ENCODE results near the gene CPA1. TPM values are rescaled to one million over a fixed set of nuclear protein-coding genes. Genes with fewer than 3 reads are reported as not detected.

CPA1 gene
- total RNA-seq, 4 donors from 2014 or later: not detected

GRCh38 chr7:130379019-130379418, 1.3 kb upstream of the CPA1 start:
- Histone ChIP-seq H3K36me3 (no peaks in the 10 kb centered on the region), H3K27ac (replicated peaks in 1 of 4) (no peak overlapping the region), H3K9me3 (peaks cover 0 to 5% (median 0%) of the 10 kb centered on the region in 4 donors), H3K4me1 (peaks cover 0 to 18% (median 13%) of the 10 kb centered on the region in 4 donors), H3K27me3 (no peaks in the 10 kb centered on the region), H3K4me3 (no peak overlapping the region)
- TF ChIP-seq POLR2AphosphoS5 (IDR thresholded peaks at IDR 0.05): no peak
- no peak for TF ChIP-seq EP300 (IDR thresholded peaks at IDR 0.05)
- no peak for TF ChIP-seq POLR2A (IDR thresholded peaks at IDR 0.05; ENCODE audit: low read depth)
- TF ChIP-seq CTCF (IDR thresholded peaks at IDR 0.05): no peak
- DNase-seq (ENCODE audit: extremely low spot score): no peak
- intact Hi-C loops (cut with DNase I): no loop called here
- WGBS: 89% methylated on average over 7 of the region's 7 CpGs

GRCh38 chr7:130379532-130379920, 768 bp upstream of the CPA1 start:
- H3K4me1 ChIP-seq: peaks cover 0 to 13% (median 8%) of the 10 kb centered on the region in 4 donors
- no peak overlapping the region for H3K4me3 ChIP-seq
- TF ChIP-seq POLR2AphosphoS5 (IDR thresholded peaks at IDR 0.05) (no peak), EP300 (IDR thresholded peaks at IDR 0.05) (no peak), POLR2A (IDR thresholded peaks at IDR 0.05; ENCODE audit: low read depth) (no peak), CTCF (IDR thresholded peaks at IDR 0.05) (no peak)
- WGBS: 62% methylated on average over 5 of the region's 10 CpGs
- H3K27ac ChIP-seq (replicated peaks in 1 of 4): no peak overlapping the region
- H3K27me3 ChIP-seq: no peaks in the 10 kb centered on the region
- no peaks in the 10 kb centered on the region for H3K36me3 ChIP-seq
- intact Hi-C loops (cut with DNase I): no loop called here
- H3K9me3 ChIP-seq: peaks cover 0 to 5% (median 0%) of the 10 kb centered on the region in 4 donors
- DNase-seq (ENCODE audit: extremely low spot score): no peak

- WGBS: 96% methylated on average over 4 of the region's 7 CpGs
- Histone ChIP-seq H3K4me3 (no peak overlapping the region), H3K27me3 (no peaks in the 10 kb centered on the region), H3K36me3 (no peaks in the 10 kb centered on the region), H3K9me3 (peaks cover 0 to 5% (median 0%) of the 10 kb centered on the region in 4 donors), H3K27ac (replicated peaks in 1 of 4) (no peak overlapping the region), H3K4me1 (peaks cover 0 to 10% (median 7%) of the 10 kb centered on the region in 4 donors)
- DNase-seq (ENCODE audit: extremely low spot score): no peak
- intact Hi-C loops (cut with DNase I): no loop called here
- TF ChIP-seq POLR2AphosphoS5 (IDR thresholded peaks at IDR 0.05): no peak
- no peak for TF ChIP-seq CTCF (IDR thresholded peaks at IDR 0.05)
- no peak for TF ChIP-seq POLR2A (IDR thresholded peaks at IDR 0.05; ENCODE audit: low read depth)
- TF ChIP-seq EP300 (IDR thresholded peaks at IDR 0.05): no peak
Measured at GRCh38 chr7:130380861-130381455, 664 bp downstream of the CPA1 start.

GRCh38 chr7:130381468-130382312, 1.4 kb downstream of the CPA1 start:
- WGBS: 87% methylated on average over 31 of the region's 41 CpGs
- intact Hi-C loops (cut with DNase I): no loop called here
- no peak overlapping the region for H3K27ac ChIP-seq (replicated peaks in 1 of 4)
- H3K4me1 ChIP-seq: peaks cover 0 to 10% (median 7%) of the 10 kb centered on the region in 4 donors
- H3K36me3 ChIP-seq: no peaks in the 10 kb centered on the region
- no peaks in the 10 kb centered on the region for H3K27me3 ChIP-seq
- no peak overlapping the region for H3K4me3 ChIP-seq
- no peak for TF ChIP-seq POLR2AphosphoS5 (IDR thresholded peaks at IDR 0.05)
- no peak for TF ChIP-seq EP300 (IDR thresholded peaks at IDR 0.05)
- TF ChIP-seq POLR2A (IDR thresholded peaks at IDR 0.05; ENCODE audit: low read depth): no peak
- no peak for TF ChIP-seq CTCF (IDR thresholded peaks at IDR 0.05)
- DNase-seq (ENCODE audit: extremely low spot score): no peak
- no peaks in the 10 kb centered on the region for H3K9me3 ChIP-seq
